HFFc6 (cell line): ENCODE results near the gene TFCP2L1. TPM values are rescaled to one million over a fixed set of nuclear protein-coding genes. Genes with fewer than 3 reads are reported as not detected.

ENCODE experiments used
- DNase-seq: peaks from one replicate; pipeline ENCODE4 v3.0.0-alpha.2; 2018
- H3K27ac Mint-ChIP-seq: 2 replicates; pipeline ENCODE4 v1.8.0; 2020; ENCODE audit warnings: mild to moderate bottlenecking, mixed read lengths
- H3K27me3 Mint-ChIP-seq: 2 replicates; pipeline ENCODE4 v1.8.0; 2021; ENCODE audit warnings: mild to moderate bottlenecking, moderate library complexity, mixed read lengths; ENCODE audit not compliant: insufficient read depth
- H3K36me3 Mint-ChIP-seq: 2 replicates; pipeline ENCODE4 v1.8.0; 2021; ENCODE audit warnings: low read depth, mixed read lengths
- H3K4me1 Mint-ChIP-seq: 2 replicates; pipeline ENCODE4 v1.8.0; 2020; ENCODE audit warnings: low read depth, mixed read lengths
- H3K4me3 Mint-ChIP-seq: 2 replicates; pipeline ENCODE4 v1.8.0; 2020; ENCODE audit warnings: mild to moderate bottlenecking, moderate library complexity, mixed read lengths
- H3K9me3 Mint-ChIP-seq: 2 replicates; pipeline ENCODE4 v1.8.0; 2020; ENCODE audit warnings: mild to moderate bottlenecking, mixed read lengths
- total RNA-seq, 6 experiments: library from RNA; stranded (reverse); fragmentation: NEBNext Ultra II Directional; extraction: Animal tissue kit (Norgen Biotek cat#: 25700); gene quantifications; 2 replicates in 1 of 6; 3 replicates in 5 of 6; pipeline ENCODE4 v1.2.3, GENCODE V29; 2021
- TF ChIP-seq, protein P1 (sequence below): fragments of 200-600 bp; sonication (generic); IDR thresholded peaks from 2 replicates; pipeline ENCODE4 v1.5.0; 2021; ENCODE audit warnings: antibody characterized with exemption, mild to moderate bottlenecking

Gene TFCP2L1
- total RNA-seq, 6 experiments from 2014 or later = 0.03 TPM; not detected in 5

DNA sequence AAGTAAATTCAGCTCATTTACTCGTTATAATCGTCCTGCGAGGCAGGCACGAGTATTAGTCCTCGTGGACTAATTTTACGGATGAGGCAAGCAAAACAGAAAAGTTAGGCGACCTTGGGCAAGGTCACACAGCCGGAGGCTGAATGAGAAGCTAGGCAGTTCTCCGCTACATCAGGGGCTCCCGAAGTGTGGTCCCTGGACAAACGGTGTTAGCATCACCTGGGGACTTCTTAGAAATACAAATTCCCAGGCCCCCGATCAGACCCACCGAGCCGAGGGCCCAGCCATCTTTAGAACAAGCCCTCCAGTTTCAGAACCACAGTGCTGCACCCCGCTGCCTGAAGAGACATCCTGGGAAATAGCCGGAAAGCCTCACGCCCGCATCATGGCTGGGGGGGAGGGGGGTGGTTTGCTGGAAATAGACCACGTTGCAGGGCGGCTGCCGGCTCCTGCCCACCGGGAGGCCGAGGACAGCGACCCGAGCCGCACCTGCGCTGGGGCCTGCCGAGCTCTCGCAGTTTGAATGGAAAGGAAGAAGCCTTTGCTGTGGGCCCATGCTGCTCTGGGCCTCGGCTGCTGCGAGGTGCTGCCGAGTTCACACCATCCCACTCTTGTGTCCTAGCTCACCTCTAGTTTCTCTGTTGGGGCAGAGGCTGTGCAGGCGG, 72.2 kb downstream of the TFCP2L1 start:
- H3K4me1 Mint-ChIP-seq = no peaks in the 10 kb centered on the region
- H3K27me3 Mint-ChIP-seq = peaks cover 60% of the 10 kb centered on the region
- TF ChIP-seq, protein P1, sequence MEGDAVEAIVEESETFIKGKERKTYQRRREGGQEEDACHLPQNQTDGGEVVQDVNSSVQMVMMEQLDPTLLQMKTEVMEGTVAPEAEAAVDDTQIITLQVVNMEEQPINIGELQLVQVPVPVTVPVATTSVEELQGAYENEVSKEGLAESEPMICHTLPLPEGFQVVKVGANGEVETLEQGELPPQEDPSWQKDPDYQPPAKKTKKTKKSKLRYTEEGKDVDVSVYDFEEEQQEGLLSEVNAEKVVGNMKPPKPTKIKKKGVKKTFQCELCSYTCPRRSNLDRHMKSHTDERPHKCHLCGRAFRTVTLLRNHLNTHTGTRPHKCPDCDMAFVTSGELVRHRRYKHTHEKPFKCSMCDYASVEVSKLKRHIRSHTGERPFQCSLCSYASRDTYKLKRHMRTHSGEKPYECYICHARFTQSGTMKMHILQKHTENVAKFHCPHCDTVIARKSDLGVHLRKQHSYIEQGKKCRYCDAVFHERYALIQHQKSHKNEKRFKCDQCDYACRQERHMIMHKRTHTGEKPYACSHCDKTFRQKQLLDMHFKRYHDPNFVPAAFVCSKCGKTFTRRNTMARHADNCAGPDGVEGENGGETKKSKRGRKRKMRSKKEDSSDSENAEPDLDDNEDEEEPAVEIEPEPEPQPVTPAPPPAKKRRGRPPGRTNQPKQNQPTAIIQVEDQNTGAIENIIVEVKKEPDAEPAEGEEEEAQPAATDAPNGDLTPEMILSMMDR = no peak
- no peaks in the 10 kb centered on the region for H3K9me3 Mint-ChIP-seq
- no peak overlapping the region for H3K4me3 Mint-ChIP-seq
- no peak for DNase-seq
- no peaks in the 10 kb centered on the region for H3K36me3 Mint-ChIP-seq
- no peak overlapping the region for H3K27ac Mint-ChIP-seq

DNA sequence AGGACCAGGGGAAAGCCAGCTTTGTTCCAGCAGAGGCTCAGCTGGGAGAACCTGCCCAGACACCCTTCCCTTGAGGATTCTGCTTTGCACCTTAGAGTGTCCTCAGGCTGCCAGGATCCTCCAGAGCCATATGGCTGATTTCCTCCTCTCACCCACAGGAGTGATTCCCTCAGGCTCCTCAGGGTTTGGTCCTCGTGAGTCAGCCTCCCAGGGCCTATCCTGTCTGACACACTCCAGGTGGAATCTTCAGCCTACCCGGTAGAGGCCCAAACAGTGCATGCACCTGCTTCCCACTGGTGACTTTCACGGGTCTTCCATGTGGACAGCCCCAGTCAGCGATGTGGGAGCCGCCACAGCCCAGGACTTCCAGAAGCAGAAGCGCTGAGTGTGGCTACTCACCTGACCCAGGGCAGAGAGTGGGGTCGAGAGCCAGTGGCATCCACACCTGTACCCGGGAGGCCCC, 73.3 kb downstream of the TFCP2L1 start:
- Mint-ChIP-seq H3K27ac (no peak overlapping the region), H3K36me3 (no peaks in the 10 kb centered on the region), H3K27me3 (peaks cover 56% of the 10 kb centered on the region), H3K9me3 (no peaks in the 10 kb centered on the region), H3K4me3 (no peak overlapping the region), H3K4me1 (no peaks in the 10 kb centered on the region)
- DNase-seq = no peak
- TF ChIP-seq, protein P1 = no peak

DNA sequence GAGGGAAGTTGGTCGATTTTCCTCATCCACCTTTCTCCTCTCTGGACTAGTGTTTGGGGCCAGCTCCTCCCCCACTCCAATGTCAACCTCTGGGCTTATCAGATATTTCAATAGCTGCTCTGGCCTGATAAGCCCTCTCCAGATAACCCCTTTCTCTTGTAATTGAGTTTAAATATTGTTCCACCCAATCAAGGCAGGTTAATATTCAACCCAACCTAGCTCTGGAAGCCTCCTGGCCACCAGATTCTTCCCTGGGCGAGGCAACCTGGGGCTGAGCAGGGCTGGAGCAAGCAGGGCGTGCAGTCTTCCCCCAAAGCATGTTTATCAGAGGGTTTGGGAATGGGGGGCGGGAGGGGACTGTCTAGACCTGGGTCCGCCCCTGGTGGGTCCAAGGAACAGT, 73.8 kb downstream of the TFCP2L1 start:
- H3K27me3 Mint-ChIP-seq = peaks cover 52% of the 10 kb centered on the region
- H3K4me3 Mint-ChIP-seq = no peak overlapping the region
- H3K9me3 Mint-ChIP-seq = no peaks in the 10 kb centered on the region
- no peak for DNase-seq
- no peaks in the 10 kb centered on the region for H3K4me1 Mint-ChIP-seq
- TF ChIP-seq, protein P1 = no peak
- H3K27ac Mint-ChIP-seq = no peak overlapping the region
- no peaks in the 10 kb centered on the region for H3K36me3 Mint-ChIP-seq

DNA sequence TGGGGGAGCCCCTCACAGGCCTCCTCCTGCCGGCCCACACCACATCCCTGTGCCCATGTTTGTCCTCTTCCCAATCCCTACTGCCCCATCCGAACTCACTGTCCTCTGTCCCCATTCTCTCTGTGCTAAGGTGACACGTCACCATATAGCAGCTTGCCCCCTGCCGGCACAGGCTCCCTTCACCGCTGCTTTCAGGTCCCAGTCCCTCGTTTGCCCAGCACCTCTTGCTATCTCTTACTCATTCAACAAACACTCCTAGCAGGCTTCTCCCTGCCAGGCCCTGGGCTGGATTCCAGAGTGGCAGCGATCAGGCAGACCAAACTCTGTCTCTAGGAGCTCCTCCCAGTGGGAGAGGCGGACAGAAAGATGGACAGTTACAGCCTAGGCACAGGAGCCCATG, 74.3 kb downstream of the TFCP2L1 start:
- no peak overlapping the region for H3K4me3 Mint-ChIP-seq
- no peak overlapping the region for H3K27ac Mint-ChIP-seq
- no peaks in the 10 kb centered on the region for H3K4me1 Mint-ChIP-seq
- TF ChIP-seq, protein P1 = no peak
- no peaks in the 10 kb centered on the region for H3K36me3 Mint-ChIP-seq
- H3K27me3 Mint-ChIP-seq = peaks cover 49% of the 10 kb centered on the region
- DNase-seq = peak; percentile 5
- H3K9me3 Mint-ChIP-seq = no peaks in the 10 kb centered on the region

DNA sequence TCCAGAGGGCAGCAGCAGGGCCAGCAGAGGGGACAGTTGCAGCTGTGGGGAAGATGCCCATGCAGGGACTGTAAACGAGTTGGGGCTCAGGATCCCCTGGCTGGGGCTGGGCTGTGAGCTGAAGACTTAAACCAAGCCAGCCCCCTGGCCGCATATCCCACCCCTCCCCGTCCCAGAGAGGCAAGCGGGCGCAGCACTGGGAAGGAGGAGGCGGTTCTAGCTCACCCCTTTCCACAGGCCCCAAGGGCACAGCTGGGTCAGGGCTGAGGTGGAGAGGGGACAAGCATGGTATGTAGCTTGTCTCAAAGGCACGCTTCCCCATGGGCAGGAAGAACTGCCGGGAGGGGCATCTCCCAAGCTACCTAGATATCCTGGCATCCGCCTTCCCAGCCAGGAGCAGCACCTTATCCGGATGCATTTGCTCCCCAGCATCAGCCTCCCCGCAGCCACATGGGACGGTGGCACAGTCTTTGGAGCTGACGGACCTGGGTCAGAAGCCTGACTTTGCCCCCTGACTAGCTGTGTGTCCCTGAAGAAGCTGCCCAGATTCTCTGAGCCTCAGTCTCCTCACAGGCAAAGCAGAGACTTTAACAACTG, 75.9 kb downstream of the TFCP2L1 start:
- H3K4me3 Mint-ChIP-seq = no peak overlapping the region
- no peaks in the 10 kb centered on the region for H3K4me1 Mint-ChIP-seq
- DNase-seq = no peak

More for the DNA sequence above, 75.9 kb downstream of the TFCP2L1 start:
- Mint-ChIP-seq H3K27ac (no peak overlapping the region), H3K27me3 (peaks cover 35% of the 10 kb centered on the region), H3K36me3 (no peaks in the 10 kb centered on the region), H3K9me3 (no peaks in the 10 kb centered on the region)
- TF ChIP-seq, protein P1 = no peak
